H7 (cell line): Measurements from ENCODE around the gene ATXN7L2. TPM values are rescaled to one million over a fixed set of nuclear protein-coding genes. Genes with fewer than 3 reads are reported as not detected.
A peak's percentile ranks its signal among the peaks of the same experiment; 100 is the strongest.

ENCODE experiments used
- DNase-seq: peaks from one replicate; pipeline ENCODE4 v3.0.0; 2012
- H3K27me3 ChIP-seq: 2 replicates; pipeline ENCODE4 v1.6.0; 2011; ENCODE audit warnings: mild to moderate bottlenecking, low read length; ENCODE audit not compliant: control insufficient read depth, insufficient read depth
- H3K36me3 ChIP-seq: replicated peaks from 2 replicates; pipeline ENCODE4 v1.5.1; 2011; ENCODE audit warnings: low read length; ENCODE audit not compliant: control insufficient read depth, insufficient read depth
- H3K4me3 ChIP-seq: 2 replicates; pipeline ENCODE4 v1.5.1; 2011; ENCODE audit warnings: low read depth, mild to moderate bottlenecking, control low read depth, low read length, moderate library complexity; ENCODE audit not compliant: insufficient read depth
- total RNA-seq: library from RNA; depleted of rRNA; stranded (reverse); fragments of >200 nt; shearing (Covaris generic); gene quantifications from 2 replicates; pipeline ENCODE4 v1.2.3, GENCODE V29; 2014

The ATXN7L2 gene
- total RNA-seq, 1 experiment from 2014 or later = 9.9 TPM

DNA sequence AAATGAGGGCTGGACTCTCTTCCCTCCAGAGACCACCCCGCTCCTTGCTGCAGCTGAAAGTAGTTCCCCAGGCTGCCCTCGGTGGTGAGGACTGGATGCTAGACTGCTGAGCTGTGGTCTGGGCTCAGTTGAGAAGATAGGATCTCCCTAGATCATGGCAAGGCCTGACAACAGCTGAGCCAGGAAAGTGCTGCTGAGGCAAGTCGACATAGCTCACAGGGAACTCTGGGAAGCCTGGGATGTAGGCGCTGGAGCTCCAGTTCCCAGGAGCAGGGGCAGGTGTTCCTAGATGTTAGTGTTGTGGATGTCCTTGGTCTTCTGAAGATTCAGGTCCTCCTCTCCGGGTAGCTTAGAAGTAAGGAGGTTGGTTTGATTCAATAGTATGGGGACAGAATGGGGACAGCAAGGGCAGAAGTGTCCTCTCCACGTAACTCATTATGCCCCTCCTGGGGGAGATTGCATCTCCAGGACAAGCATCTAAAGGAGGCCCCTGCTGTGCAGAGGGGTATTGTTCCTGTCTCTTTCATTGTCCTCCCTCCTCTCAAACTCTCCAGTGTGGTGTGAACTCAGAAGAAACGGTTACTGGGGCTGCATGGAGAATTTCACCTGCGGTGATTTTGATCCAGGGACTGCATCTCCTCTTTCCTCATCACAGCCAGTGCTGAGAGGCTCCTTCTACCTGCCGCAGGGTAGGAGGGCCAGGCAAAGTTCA lies 13.9 kb downstream of the ATXN7L2 start:
- no peak overlapping the region for H3K4me3 ChIP-seq
- H3K36me3 ChIP-seq = no peaks in the 10 kb centered on the region; the same call in 1 of the 2 replicates

DNA sequence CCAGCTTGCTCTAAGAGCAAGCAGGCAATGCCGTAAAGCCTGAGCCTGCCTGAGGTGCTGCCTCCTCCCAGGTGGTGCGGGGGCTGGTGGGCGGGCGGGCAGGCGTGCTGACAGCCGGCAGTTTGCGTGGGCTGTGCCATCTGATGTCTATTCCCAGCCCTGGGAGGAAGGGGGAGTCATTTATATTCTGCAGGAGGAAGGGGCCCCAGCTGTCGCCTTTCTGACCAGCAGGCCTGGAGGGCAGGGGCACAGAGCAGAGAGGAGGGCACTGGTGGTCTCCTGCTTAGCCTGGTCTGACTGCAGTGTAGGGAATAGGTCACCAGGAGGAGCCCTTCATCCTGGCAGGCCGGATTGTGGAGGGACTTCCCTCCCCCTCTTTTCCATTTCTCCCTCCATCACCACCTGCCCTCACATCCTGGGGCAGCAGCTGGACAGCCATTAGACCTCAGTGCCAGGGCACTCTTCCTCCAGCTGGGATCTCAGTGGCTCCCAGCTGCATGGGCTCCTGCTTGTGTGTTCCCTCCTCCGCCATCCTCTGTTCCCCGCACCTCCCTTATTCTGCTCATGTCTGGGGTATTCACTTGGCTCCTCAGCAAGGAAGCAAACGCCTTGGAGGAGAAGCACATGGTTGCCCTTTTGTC lies 14.6 kb downstream of the ATXN7L2 start:
- peak; percentile 84 for DNase-seq

More for the DNA sequence above, 13.9 kb downstream of the ATXN7L2 start:
- DNase-seq = no peak
- H3K27me3 ChIP-seq = no peaks in the 10 kb centered on the region

DNA sequence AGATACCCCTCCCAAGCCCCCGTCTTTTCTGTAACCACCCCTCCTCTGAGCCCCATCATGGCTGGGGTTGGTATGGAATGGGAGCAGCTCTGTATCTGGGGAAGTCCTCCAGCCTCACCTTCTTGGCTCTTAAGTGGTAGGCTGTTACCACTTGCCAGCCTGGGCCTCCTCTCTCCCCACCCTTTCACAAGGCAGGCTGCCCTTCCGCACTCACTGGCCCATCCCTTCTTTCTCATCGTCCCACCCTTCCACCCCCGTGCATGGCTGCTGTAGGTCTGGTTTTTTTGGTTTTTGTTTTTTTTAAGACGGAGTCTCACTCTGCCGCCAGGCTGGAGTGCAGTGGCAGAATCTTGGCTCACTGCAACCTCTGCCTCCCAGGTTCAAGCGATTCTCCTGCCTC lies 15.4 kb downstream of the ATXN7L2 start:
- Histone ChIP-seq H3K27me3 (no peaks in the 10 kb centered on the region), H3K36me3 (no peaks in the 10 kb centered on the region; the same call in 1 of the 2 replicates), H3K4me3 (no peak overlapping the region)
- DNase-seq = no peak

More for the DNA sequence above, 14.6 kb downstream of the ATXN7L2 start:
- no peak overlapping the region for H3K4me3 ChIP-seq
- no peaks in the 10 kb centered on the region for H3K27me3 ChIP-seq
- H3K36me3 ChIP-seq = no peaks in the 10 kb centered on the region; the same call in 1 of the 2 replicates

DNA sequence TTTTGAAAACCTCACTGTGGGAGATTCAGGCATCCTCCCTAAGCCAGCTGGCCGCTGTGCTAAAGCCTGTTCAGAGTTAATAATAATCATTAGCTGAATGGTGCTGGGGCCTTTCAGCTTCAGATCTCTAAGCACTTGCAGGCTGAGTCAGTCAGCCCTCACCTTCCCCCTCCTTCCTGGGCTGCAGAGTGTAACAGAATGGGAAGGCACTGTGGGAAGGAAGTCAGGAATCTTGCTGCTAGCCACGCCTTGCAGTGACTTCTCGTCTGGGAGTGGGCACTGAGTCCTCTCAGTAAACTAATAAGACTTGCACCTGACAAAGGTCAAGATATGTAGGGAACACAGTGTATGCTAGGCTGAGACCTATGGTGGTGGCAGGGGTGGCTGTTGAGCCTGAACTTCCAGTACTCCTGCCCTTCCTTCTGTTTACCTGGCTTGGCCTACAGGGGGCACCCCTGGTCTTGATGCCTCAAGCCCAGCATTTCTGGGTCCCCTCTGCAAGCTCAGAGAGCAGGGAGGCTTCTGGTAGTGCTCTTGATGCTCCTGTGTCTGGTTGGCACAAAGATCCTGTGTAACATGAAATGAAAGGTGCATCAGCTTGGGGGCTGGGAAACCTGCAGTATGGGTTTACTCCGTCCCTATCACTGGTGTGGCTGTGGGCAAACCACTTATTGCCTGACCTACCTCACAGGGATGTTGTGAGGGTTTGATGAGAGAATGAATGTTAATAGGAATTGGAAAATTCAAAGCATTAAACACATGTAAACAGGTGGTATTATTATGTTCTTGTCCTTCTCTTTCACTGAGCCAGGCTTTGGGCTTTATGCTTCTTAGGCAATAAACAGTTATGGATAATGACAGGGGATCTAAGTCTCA lies 16.2 kb downstream of the ATXN7L2 start:
- Histone ChIP-seq H3K4me3 (no peak overlapping the region), H3K36me3 (no peaks in the 10 kb centered on the region; the same call in 1 of the 2 replicates), H3K27me3 (no peaks in the 10 kb centered on the region; the same call in 1 of the 2 replicates)
- peak; percentile 76 for DNase-seq

DNA sequence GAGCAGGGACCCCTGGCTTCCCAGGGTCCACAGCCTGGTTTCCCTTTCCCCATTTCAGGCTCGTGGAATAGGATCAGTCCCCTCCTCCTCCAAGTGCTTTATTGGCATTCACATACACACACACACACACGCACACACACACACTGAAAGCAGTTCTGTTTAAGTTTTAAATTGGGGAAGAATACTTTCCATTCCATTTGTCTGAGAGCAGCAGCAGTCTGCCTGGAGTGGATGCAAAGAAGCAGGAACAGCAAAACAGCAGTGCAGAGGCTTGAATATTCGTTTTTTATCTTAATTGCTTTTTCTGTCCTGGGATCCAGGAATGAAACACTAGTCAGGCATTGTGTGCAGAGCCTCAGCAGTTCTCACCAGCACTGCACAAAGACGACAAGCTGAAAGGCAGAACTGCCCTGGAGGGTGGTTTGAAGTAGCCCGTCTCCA lies 17.3 kb downstream of the ATXN7L2 start:
- no peak overlapping the region for H3K4me3 ChIP-seq
- H3K27me3 ChIP-seq = peaks cover 1% of the 10 kb centered on the region
- DNase-seq = no peak
- no peaks in the 10 kb centered on the region; the same call in 1 of the 2 replicates for H3K36me3 ChIP-seq

DNA sequence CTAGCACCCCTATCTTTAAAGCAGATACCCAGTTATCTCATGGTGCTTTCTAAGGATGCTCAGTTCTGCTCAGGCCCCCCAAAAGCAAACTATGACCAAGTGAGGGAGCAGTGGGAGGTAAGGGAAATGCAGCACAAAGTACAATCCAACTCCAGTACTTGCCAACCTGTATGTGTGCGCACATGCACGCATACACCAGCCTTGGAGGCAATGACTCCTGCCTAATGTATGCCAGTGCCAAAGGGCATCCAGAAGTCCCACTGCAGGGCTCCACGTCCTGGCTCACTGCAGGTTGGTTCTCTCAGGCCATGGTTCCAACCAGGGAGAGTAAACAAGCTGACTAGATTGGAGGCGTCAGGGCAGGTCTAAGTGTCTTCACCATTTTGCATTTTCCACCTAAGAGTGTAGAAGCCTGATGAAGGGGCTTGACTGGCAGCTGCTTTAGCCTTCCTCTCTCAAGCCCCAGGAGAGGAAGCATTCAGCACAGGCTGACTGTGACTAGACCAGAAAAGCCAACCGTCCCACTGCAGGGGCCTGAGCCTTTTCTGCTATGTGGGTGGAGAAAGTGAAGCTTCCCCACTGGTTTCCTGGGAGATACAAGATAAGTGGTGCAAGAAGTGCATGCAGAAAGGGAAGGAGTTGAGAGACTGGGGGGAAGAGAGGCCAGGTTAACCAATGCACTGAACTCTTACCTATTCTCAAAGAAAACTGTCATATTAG lies 18.1 kb downstream of the ATXN7L2 start:
- Histone ChIP-seq H3K27me3 (peaks cover 4% of the 10 kb centered on the region), H3K36me3 (no peaks in the 10 kb centered on the region; the same call in 1 of the 2 replicates), H3K4me3 (no peak overlapping the region)
- DNase-seq = no peak

DNA sequence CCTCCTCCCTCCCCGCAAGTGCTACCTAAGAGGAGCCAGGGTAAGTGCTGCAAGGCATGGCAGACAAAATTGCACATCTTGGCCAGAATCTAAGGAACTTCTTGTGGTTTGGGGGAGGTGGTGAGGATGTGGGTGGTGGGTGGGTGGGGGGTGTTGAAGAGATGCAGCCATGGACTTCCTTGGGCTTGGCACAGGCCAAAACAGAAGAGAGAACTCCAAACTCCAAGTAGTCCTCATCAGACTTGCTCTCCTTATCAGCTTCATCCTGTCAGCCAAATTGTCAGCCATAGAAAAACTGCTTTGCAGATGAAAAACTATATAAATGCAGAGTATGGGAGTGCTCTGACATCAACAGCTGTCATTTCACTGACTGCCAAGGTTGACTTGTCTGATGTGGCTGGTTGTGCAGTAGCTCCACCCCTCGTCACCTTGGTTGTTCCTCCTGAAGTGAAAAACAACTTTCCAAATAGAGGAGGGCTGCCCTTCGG lies 18.7 kb downstream of the ATXN7L2 start:
- DNase-seq = no peak
- Histone ChIP-seq H3K27me3 (peaks cover 8% of the 10 kb centered on the region), H3K4me3 (no peak overlapping the region)

DNA sequence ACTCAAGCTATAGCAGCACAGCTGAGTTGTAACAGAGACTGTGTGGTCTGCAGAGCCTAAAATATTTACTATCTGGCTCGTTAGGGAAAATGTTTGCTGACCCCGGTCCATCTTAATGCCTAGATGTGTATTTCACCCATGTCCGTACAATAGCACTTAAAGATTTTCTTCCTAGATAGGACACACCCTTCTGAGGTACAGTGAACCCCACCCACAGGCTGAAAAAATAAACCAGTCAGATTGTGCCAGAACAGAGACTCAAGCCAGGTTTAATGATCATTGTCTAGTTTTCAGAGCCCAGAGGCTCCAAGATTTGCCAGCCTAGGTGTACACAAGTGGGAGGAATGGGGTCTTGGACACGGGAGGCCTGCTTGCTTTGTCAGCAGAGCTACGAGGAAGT lies 20.2 kb downstream of the ATXN7L2 start:
- H3K27me3 ChIP-seq = peaks cover 23% of the 10 kb centered on the region
- no peak for DNase-seq
- H3K4me3 ChIP-seq = no peak overlapping the region
- no peaks in the 10 kb centered on the region; the same call in 1 of the 2 replicates for H3K36me3 ChIP-seq

More for the DNA sequence above, 18.7 kb downstream of the ATXN7L2 start:
- H3K36me3 ChIP-seq = no peaks in the 10 kb centered on the region; the same call in 1 of the 2 replicates

DNA sequence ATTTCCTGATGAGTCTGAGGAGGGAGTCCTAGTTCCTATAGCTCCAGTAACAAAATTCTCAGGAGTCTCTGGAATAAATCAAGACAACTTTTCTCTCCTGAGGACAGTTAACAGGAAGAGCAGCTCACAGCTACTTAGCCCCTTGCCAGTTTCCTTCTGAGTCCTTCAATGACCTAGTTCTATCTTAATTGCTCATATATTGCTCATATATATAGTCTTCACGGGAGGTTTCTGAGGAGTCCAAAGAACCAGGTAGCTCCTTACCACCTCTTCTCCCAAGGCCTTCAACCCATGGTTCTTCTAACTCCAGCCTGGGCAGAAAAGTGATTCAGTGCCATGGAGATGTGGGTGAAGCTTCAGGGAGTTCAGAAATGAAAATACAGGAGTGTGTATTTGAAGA lies 21.3 kb downstream of the ATXN7L2 start:
- Histone ChIP-seq H3K4me3 (no peak overlapping the region), H3K36me3 (no peaks in the 10 kb centered on the region; the same call in 1 of the 2 replicates), H3K27me3 (peaks cover 32% of the 10 kb centered on the region)
- no peak for DNase-seq

DNA sequence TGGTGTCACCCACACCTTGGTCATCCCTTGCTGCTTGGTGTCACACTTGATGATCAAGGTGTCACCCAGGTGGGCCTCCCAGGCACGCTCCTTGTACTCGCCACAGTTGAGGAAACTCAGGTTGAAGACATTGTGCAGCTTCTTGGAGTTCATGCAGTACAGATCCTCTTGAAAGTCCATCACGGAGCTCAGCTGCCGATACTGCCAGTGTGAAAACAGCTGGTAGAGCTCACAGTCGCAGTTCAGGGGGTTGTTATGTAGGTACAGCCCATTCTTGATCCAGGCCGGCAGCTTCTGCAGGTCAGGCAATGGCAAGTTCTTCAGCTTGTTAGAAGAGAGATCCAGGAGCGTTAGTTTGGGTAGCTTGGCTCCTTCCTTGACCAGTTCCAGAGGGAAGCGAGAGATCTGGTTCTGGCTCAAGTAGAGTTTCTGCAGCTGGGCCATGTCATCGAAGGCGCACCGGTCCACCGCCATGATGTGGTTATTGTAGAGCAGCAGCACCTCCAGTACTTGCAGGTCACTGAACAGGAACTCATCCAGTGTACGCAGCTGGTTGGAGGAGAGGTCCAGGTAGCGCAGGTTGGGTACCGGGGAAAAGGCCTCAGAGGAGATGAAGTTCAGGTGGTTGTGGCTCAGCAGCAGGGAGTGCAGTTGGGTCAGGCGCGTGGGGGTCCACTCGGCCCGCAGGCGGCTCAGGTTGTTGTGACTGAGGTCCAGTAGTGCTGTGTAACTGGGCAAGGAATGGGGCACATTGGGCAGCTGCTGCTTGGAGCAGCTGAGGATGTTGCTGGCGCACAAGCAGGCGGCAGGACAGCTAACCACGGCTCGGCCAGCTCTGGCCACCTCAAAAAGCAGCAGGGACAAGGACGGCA lies 24.5 kb downstream of the ATXN7L2 start:
- no peak for DNase-seq
- Histone ChIP-seq H3K36me3 (no peaks in the 10 kb centered on the region), H3K4me3 (no peak overlapping the region), H3K27me3 (peaks cover 47% of the 10 kb centered on the region)

DNA sequence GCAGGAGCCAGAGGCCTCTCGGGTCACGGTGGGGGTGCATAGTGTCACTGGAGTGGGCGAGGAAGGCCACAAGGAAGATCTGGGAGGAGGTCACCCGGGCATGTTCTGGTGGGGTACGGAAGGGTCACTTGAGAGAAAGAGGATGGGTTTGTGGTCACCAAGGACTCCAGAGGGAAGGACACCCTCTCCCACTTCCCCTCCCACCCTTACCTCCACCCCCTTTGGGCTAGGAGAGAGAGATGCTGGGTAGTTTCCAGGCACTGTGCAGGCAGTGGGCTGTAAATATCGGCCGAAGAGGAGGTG lies 25.1 kb downstream of the ATXN7L2 start:
- Histone ChIP-seq H3K4me3 (peak overlapping the region; percentile 72), H3K36me3 (no peaks in the 10 kb centered on the region), H3K27me3 (peaks cover 47% of the 10 kb centered on the region)
- DNase-seq = no peak

DNA sequence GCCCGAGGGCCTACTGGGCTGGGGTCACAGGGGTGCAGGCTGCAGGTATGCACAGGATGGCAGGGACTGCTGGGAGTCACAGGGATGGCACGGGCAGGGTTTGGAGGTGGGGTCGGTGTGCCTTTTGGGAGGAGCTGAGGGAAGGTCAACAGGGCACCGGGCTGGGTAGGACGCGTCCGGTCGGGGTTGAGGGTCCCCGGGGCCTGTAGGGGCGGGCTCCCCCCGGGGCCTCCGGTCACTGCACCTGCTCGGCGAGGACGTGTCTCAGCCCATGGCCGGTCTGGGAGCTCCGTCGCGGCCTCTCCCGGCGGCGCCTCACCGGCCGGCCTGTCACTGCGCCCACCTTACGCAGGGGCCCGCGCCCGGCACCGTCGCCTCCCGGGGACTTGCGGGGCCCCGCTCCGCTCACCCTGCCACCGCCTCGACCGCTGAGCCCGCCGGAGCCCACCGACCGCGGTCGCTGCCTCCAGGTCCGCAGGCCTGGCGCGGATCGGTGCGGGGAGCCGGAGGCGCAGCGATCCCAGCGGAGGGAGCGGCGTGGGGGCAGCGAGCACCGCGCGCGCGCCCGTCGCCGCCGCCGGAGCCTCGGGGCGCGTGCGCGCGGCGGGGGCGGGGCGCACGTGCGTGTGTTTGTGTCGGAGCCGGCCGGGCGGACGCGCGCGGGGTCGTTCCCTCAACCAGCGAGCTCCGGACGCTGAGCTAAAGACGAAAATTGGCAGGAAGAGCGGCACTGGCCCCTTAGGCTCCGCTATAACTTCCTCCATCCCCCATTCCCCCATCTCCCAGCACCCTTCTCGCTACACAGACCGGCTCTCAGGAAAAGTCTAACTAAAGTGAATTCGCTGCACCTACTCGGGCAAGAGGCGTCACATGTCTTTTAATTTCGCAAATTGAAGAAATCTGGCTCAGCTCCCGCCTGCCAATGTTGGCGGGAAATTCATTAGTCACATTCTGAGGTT lies 25.8 kb downstream of the ATXN7L2 start, which contains the start of gene AMIGO1:
TSS of gene AMIGO1 (minus strand) at position 552 of the 959 bp plus-strand sequence. CDS start 815 bp downstream, outside the sequence.
- DNase-seq = peak; percentile 97
- Histone ChIP-seq H3K27me3 (peaks cover 47% of the 10 kb centered on the region), H3K4me3 (peak within 1 kb of the TSS; percentile 72), H3K36me3 (no peaks in the 10 kb centered on the region)
